Mesendoderm (in vitro differentiated cells): ENCODE measurements around the gene TRIM37.
"Not testable (repeated sequence)": the region's sequence is repeated elsewhere in the genome, so short reads cannot be mapped to it uniquely, and the experiment has no call there.

Experiments used
- DNase-seq: peaks from one replicate; pipeline ENCODE4 v3.0.0; 2013
- H2AK5ac ChIP-seq: 2 replicates; pipeline ENCODE4 v1.6.1; 2013; ENCODE audit warnings: low read length, inconsistent platforms
- H2BK120ac ChIP-seq: 2 replicates; pipeline ENCODE4 v1.6.1; 2013; ENCODE audit warnings: low read depth, mild to moderate bottlenecking, low read length, moderate library complexity, mixed read lengths
- H2BK15ac ChIP-seq: replicated peaks from 2 replicates; pipeline ENCODE4 v1.6.1; 2013; ENCODE audit warnings: low read depth, mild to moderate bottlenecking, moderate library complexity
- H2BK5ac ChIP-seq: 2 replicates; pipeline ENCODE4 v1.6.1; 2013; ENCODE audit warnings: low read length, inconsistent platforms
- H3K18ac ChIP-seq: 2 replicates; pipeline ENCODE4 v1.6.1; 2013; ENCODE audit warnings: mild to moderate bottlenecking, low read length, mixed read lengths
- H3K23ac ChIP-seq: one replicate; pipeline ENCODE4 v1.6.1; 2013; ENCODE audit warnings: low read length
- H3K27ac ChIP-seq: 2 replicates; pipeline ENCODE4 v1.5.1; 2013; ENCODE audit warnings: low read depth, mild to moderate bottlenecking, inconsistent platforms, low read length, moderate library complexity
- H3K27me3 ChIP-seq: 2 replicates; pipeline ENCODE4 v1.6.1; 2013; ENCODE audit warnings: low read length, control low read depth, mild to moderate bottlenecking, inconsistent platforms; ENCODE audit not compliant: insufficient read depth, poor library complexity
- H3K36me3 ChIP-seq: 2 replicates; pipeline ENCODE4 v1.6.1; 2013; ENCODE audit warnings: low read length, inconsistent platforms; ENCODE audit not compliant: control insufficient read depth, insufficient read depth
- H3K4ac ChIP-seq: one replicate; pipeline ENCODE4 v1.6.1; 2013; ENCODE audit warnings: low read depth, mild to moderate bottlenecking, low read length, moderate library complexity
- H3K4me1 ChIP-seq: 2 replicates; pipeline ENCODE4 v1.6.1; 2013; ENCODE audit warnings: low read depth, low read length, inconsistent platforms; ENCODE audit not compliant: control insufficient read depth
- H3K4me2 ChIP-seq: 2 replicates; pipeline ENCODE4 v1.6.1; 2013; ENCODE audit warnings: low read length
- H3K4me3 ChIP-seq: 2 replicates; pipeline ENCODE4 v1.5.1; 2013; ENCODE audit warnings: mild to moderate bottlenecking, low read length
- H3K56ac ChIP-seq: one replicate; pipeline ENCODE4 v1.6.1; 2013; ENCODE audit warnings: low read length
- H3K79me1 ChIP-seq: 2 replicates; pipeline ENCODE4 v1.6.1; 2013; ENCODE audit warnings: low read length, inconsistent platforms
- H3K79me2 ChIP-seq: 2 replicates; pipeline ENCODE4 v1.6.1; 2013; ENCODE audit warnings: mild to moderate bottlenecking, low read length; ENCODE audit not compliant: control insufficient read depth, insufficient read depth
- H3K9ac ChIP-seq: 2 replicates; pipeline ENCODE4 v1.6.1; 2013; ENCODE audit warnings: low read length, inconsistent platforms
- H4K5ac ChIP-seq: one replicate; pipeline ENCODE4 v1.6.1; 2013; ENCODE audit warnings: low read length
- H4K8ac ChIP-seq: one replicate; pipeline ENCODE4 v1.6.1; 2013; ENCODE audit warnings: low read depth, mild to moderate bottlenecking, control low read depth, low read length, moderate library complexity
- WGBS: extraction: QIAGEN DNeasy Blood & Tissue Kit; methylation state at CpG from one replicate; pipeline ENCODE4 v1.1.7; 2013; ENCODE audit warnings: low lambda C conversion rate, missing lambda C conversion rate; ENCODE audit not compliant: insufficient coverage; ENCODE audit errors: extremely low coverage; 5-methylcytosine and 5-hydroxymethylcytosine counted together

Gene TRIM37

GRCh38 chr17:59093702-59094231 lies 12.9 kb downstream of the TRIM37 start:
- Histone ChIP-seq H2BK5ac (no peak overlapping the region), H3K79me2 (peaks cover 1% of the 10 kb centered on the region), H2BK15ac (no peak overlapping the region), H4K5ac (no peak overlapping the region), H3K4ac (no peak overlapping the region), H3K9ac (no peak overlapping the region), H3K18ac (no peak overlapping the region), H3K36me3 (no peaks in the 10 kb centered on the region), H2AK5ac (no peak overlapping the region), H4K8ac (no peak overlapping the region), H3K27ac (no peak overlapping the region), H2BK120ac (no peak overlapping the region), H3K4me2 (no peak overlapping the region), H3K4me3 (no peak overlapping the region), H3K23ac (no peak overlapping the region), H3K56ac (peak overlapping the region; percentile 25), H3K27me3 (no peaks in the 10 kb centered on the region), H3K4me1 (no peaks in the 10 kb centered on the region), H3K79me1 (no peaks in the 10 kb centered on the region)
- WGBS, result no CpG with 5 or more reads among the region's 8 CpGs
- no peak for DNase-seq

GRCh38 chr17:59093145-59093701 lies 13.5 kb downstream of the TRIM37 start:
- Histone ChIP-seq H3K79me2 (peaks cover 1% of the 10 kb centered on the region), H3K4ac (no peak overlapping the region), H4K8ac (no peak overlapping the region), H3K4me2 (no peak overlapping the region), H3K9ac (no peak overlapping the region), H3K56ac (no peak overlapping the region), H3K18ac (no peak overlapping the region), H3K4me3 (no peak overlapping the region), H3K27me3 (no peaks in the 10 kb centered on the region), H3K27ac (no peak overlapping the region), H3K36me3 (no peaks in the 10 kb centered on the region), H3K79me1 (no peaks in the 10 kb centered on the region), H2BK5ac (no peak overlapping the region), H3K4me1 (no peaks in the 10 kb centered on the region), H2BK15ac (no peak overlapping the region), H3K23ac (no peak overlapping the region), H4K5ac (no peak overlapping the region), H2BK120ac (no peak overlapping the region), H2AK5ac (no peak overlapping the region)
- DNase-seq, result no peak
- WGBS, result no CpG with 5 or more reads among the region's 4 CpGs

GRCh38 chr17:59090593-59090992 lies 16.1 kb downstream of the TRIM37 start:
- H3K9ac ChIP-seq, H3K4me2 ChIP-seq, DNase-seq, H3K4ac ChIP-seq, H3K56ac ChIP-seq, H3K4me1 ChIP-seq, H2AK5ac ChIP-seq, H3K4me3 ChIP-seq, H3K27me3 ChIP-seq, H3K18ac ChIP-seq, H4K8ac ChIP-seq, H2BK5ac ChIP-seq, H3K79me2 ChIP-seq, H2BK120ac ChIP-seq, H3K79me1 ChIP-seq, H4K5ac ChIP-seq, H2BK15ac ChIP-seq, H3K27ac ChIP-seq, H3K23ac ChIP-seq, H3K36me3 ChIP-seq: not testable (repeated sequence)
- WGBS, result no CpG with 5 or more reads among the region's 12 CpGs

- Histone ChIP-seq H2BK120ac (no peak overlapping the region), H3K36me3 (no peaks in the 10 kb centered on the region), H3K79me1 (peaks cover 2% of the 10 kb centered on the region), H3K4me1 (no peaks in the 10 kb centered on the region), H4K8ac (no peak overlapping the region), H2BK15ac (no peak overlapping the region), H3K4me3 (no peak overlapping the region), H3K79me2 (no peaks in the 10 kb centered on the region), H3K18ac (no peak overlapping the region), H3K4ac (no peak overlapping the region), H3K56ac (no peak overlapping the region), H3K4me2 (no peak overlapping the region), H3K27ac (no peak overlapping the region), H4K5ac (no peak overlapping the region), H3K23ac (no peak overlapping the region), H3K27me3 (no peaks in the 10 kb centered on the region), H2AK5ac (no peak overlapping the region), H2BK5ac (no peak overlapping the region), H3K9ac (no peak overlapping the region)
- WGBS, result no CpG with 5 or more reads among the region's 4 CpGs
- DNase-seq, result no peak
These were observed 22.5 kb downstream of the TRIM37 start for GRCh38 chr17:59084154-59084553.

- Histone ChIP-seq H2BK15ac (no peak overlapping the region), H3K4me3 (no peak overlapping the region), H4K8ac (no peak overlapping the region), H3K18ac (no peak overlapping the region), H3K79me2 (no peaks in the 10 kb centered on the region), H4K5ac (no peak overlapping the region), H3K4me1 (no peaks in the 10 kb centered on the region), H2BK5ac (no peak overlapping the region), H3K23ac (no peak overlapping the region), H2AK5ac (no peak overlapping the region), H3K27ac (no peak overlapping the region), H3K36me3 (no peaks in the 10 kb centered on the region), H3K27me3 (no peaks in the 10 kb centered on the region), H3K9ac (no peak overlapping the region), H3K4me2 (no peak overlapping the region), H3K4ac (no peak overlapping the region), H3K56ac (no peak overlapping the region), H3K79me1 (no peaks in the 10 kb centered on the region), H2BK120ac (no peak overlapping the region)
- no peak for DNase-seq
These were observed 32.2 kb downstream of the TRIM37 start for GRCh38 chr17:59074494-59074893.

- Histone ChIP-seq H2BK5ac (no peak overlapping the region), H3K4me3 (no peak overlapping the region), H2BK15ac (no peak overlapping the region), H3K4me2 (no peak overlapping the region), H2AK5ac (no peak overlapping the region), H3K36me3 (no peaks in the 10 kb centered on the region), H3K27ac (no peak overlapping the region), H3K23ac (no peak overlapping the region), H3K18ac (no peak overlapping the region), H3K9ac (no peak overlapping the region), H3K27me3 (no peaks in the 10 kb centered on the region), H4K8ac (no peak overlapping the region), H4K5ac (no peak overlapping the region), H3K79me1 (no peaks in the 10 kb centered on the region), H3K4me1 (no peaks in the 10 kb centered on the region), H2BK120ac (no peak overlapping the region), H3K79me2 (no peaks in the 10 kb centered on the region), H3K56ac (no peak overlapping the region), H3K4ac (no peak overlapping the region)
- no peak for DNase-seq
- WGBS, result no CpG with 5 or more reads among the region's 1 CpG
These were observed 32.7 kb downstream of the TRIM37 start for GRCh38 chr17:59073972-59074371.
